Epithelial cell of proximal tubule (primary cell): ENCODE measurements around the gene HK1. TPM values are rescaled to one million over a fixed set of nuclear protein-coding genes. Genes with fewer than 3 reads are reported as not detected.

Experiments
- DNase-seq: peaks from one replicate; pipeline ENCODE4 v3.0.0-alpha.2; 2011; ENCODE audit warnings: low read depth
- H3K4me3 ChIP-seq: 2 replicates; pipeline ENCODE4 v1.5.1; 2011; ENCODE audit warnings: low read depth, mild to moderate bottlenecking, low read length
- total RNA-seq: library from RNA; depleted of rRNA; stranded (reverse); fragments of >200 nt; gene quantifications from 2 replicates; pipeline ENCODE4 v1.2.3, GENCODE V29; 2015
- TF ChIP-seq, protein P1 (sequence below): conservative IDR thresholded peaks from 2 replicates; pipeline ENCODE4 v1.5.1; 2012; ENCODE audit warnings: low read depth, mild to moderate bottlenecking, low read length

HK1 gene
- 84.4 and 99.7 TPM in 2 replicates for total RNA-seq

- no peak within 1 kb of the TSS for H3K4me3 ChIP-seq
- DNase-seq = no peak
- TF ChIP-seq, protein P1, sequence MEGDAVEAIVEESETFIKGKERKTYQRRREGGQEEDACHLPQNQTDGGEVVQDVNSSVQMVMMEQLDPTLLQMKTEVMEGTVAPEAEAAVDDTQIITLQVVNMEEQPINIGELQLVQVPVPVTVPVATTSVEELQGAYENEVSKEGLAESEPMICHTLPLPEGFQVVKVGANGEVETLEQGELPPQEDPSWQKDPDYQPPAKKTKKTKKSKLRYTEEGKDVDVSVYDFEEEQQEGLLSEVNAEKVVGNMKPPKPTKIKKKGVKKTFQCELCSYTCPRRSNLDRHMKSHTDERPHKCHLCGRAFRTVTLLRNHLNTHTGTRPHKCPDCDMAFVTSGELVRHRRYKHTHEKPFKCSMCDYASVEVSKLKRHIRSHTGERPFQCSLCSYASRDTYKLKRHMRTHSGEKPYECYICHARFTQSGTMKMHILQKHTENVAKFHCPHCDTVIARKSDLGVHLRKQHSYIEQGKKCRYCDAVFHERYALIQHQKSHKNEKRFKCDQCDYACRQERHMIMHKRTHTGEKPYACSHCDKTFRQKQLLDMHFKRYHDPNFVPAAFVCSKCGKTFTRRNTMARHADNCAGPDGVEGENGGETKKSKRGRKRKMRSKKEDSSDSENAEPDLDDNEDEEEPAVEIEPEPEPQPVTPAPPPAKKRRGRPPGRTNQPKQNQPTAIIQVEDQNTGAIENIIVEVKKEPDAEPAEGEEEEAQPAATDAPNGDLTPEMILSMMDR = no peak
Measured at GRCh38 chr10:69278446-69278963, at the start of gene HK1. TSS of gene HK1 (plus strand) at chr10:69278496.

GRCh38 chr10:69229616-69229916, 48.7 kb upstream of the HK1 start:
- TF ChIP-seq, protein P1 = no peak
- no peak overlapping the region for H3K4me3 ChIP-seq
- no peak for DNase-seq

- DNase-seq = no peak
- H3K4me3 ChIP-seq = no peak overlapping the region
- TF ChIP-seq, protein P1 = no peak
Measured at GRCh38 chr10:69230128-69230527, 48.2 kb upstream of the HK1 start.

GRCh38 chr10:69232252-69232651, 46.0 kb upstream of the HK1 start:
- no peak for DNase-seq
- TF ChIP-seq, protein P1 = no peak
- H3K4me3 ChIP-seq = no peak overlapping the region

- DNase-seq = no peak
- TF ChIP-seq, protein P1 = no peak
- no peak overlapping the region for H3K4me3 ChIP-seq
Measured at GRCh38 chr10:69232736-69233480, 45.4 kb upstream of the HK1 start.

GRCh38 chr10:69234447-69234846, 43.8 kb upstream of the HK1 start:
- DNase-seq = no peak
- H3K4me3 ChIP-seq = no peak overlapping the region
- TF ChIP-seq, protein P1 = no peak

- TF ChIP-seq, protein P1 = peak; percentile 96
- H3K4me3 ChIP-seq = no peak overlapping the region
- DNase-seq = no peak
Measured at GRCh38 chr10:69237528-69238159, 40.7 kb upstream of the HK1 start.
